ENCODE results near the gene EPB41L5. TPM values are rescaled to one million over a fixed set of nuclear protein-coding genes. Genes with fewer than 3 reads are reported as not detected.

EPB41L5 gene
- total and polyA plus RNA-seq, 4 donors, result 19.7 to 88.4 (median 30.3) TPM

DNA sequence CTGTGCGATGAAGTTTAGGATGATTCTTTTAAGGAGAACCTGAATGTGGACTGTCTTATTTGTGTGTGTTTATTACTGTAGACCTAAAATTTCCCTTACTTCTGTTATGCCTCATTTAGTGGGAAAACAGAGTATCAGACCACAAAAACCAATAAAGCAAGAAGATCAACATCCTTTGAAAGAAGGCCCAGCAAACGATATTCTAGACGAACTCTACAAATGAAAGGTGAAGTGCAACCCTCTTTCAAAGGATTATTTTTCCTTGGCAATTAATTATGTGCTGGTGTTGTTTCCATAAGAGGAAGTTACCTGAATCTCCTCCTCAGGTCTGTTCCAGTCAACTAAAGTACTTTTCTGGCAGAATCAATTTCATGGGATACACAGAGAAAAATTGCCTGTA lies 78.6 kb downstream of the EPB41L5 start:
- H3K9ac ChIP-seq (ENCODE audit: low read depth in 1 of 2, low read length in 2 of 2), result no peak overlapping the region
- no peak for DNase-seq (ENCODE audit: low spot score)
- H3K4me3 ChIP-seq (ENCODE audit: low read depth in 1 of 3, low read length in 3 of 3), result no peak overlapping the region
- no peaks in the 10 kb centered on the region for H3K9me3 ChIP-seq (ENCODE audit: control insufficient read depth in 4 of 4, low read length in 3 of 4)
- TF ChIP-seq FOXA1 (IDR thresholded peaks at IDR 0.05), result no peak
- TF ChIP-seq GABPA (IDR thresholded peaks at IDR 0.05 in 1 of 2, conservative IDR thresholded peaks at IDR 0.05 in 1 of 2), result no peak
- no peak for TF ChIP-seq TAF1 (conservative IDR thresholded peaks at IDR 0.05)
- TF ChIP-seq REST (IDR thresholded peaks at IDR 0.05), result no peak
- TF ChIP-seq CTCF (IDR thresholded peaks at IDR 0.05; ENCODE audit: low read depth, low read length, missing input control), result no peak
- no peak for TF ChIP-seq FOXA2 (IDR thresholded peaks at IDR 0.05)
- TF ChIP-seq RXRA (IDR thresholded peaks at IDR 0.05), result no peak
- no peak for TF ChIP-seq SP1 (IDR thresholded peaks at IDR 0.05)
- no peak for TF ChIP-seq HNF4A (conservative IDR thresholded peaks at IDR 0.05)
- no peak for TF ChIP-seq NR2F2 (IDR thresholded peaks at IDR 0.05)
- no peak for TF ChIP-seq HNF4G (IDR thresholded peaks at IDR 0.05)
- TF ChIP-seq RAD21 (IDR thresholded peaks at IDR 0.05), result no peak
- TF ChIP-seq MAX (IDR thresholded peaks at IDR 0.05), result no peak
- TF ChIP-seq, protein P1, sequence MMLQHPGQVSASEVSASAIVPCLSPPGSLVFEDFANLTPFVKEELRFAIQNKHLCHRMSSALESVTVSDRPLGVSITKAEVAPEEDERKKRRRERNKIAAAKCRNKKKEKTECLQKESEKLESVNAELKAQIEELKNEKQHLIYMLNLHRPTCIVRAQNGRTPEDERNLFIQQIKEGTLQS (IDR thresholded peaks at IDR 0.05), result no peak
- TF ChIP-seq JUND (IDR thresholded peaks at IDR 0.05), result no peak
- no peak for TF ChIP-seq EGR1 (IDR thresholded peaks at IDR 0.05; ENCODE audit: low read depth in 2 of 2)
- no peak for TF ChIP-seq YY1 (IDR thresholded peaks at IDR 0.05)
- H3K27ac ChIP-seq (ENCODE audit: low read depth in 1 of 2, low read length in 2 of 2), result no peak overlapping the region
- no peaks in the 10 kb centered on the region for H3K4me1 ChIP-seq (ENCODE audit: control insufficient read depth in 4 of 4, insufficient read depth in 4 of 4, low read length in 3 of 4)
- 95% methylated on average over 3 of the region's 3 CpGs for WGBS
- H3K36me3 ChIP-seq (ENCODE audit: control insufficient read depth in 4 of 4, insufficient read depth in 3 of 4, low read depth in 1 of 4, low read length in 3 of 4), result peaks cover 2 to 41% (median 17%) of the 10 kb centered on the region in 4 donors
- no peaks in the 10 kb centered on the region for H3K27me3 ChIP-seq (ENCODE audit: control insufficient read depth in 4 of 4, insufficient read depth in 4 of 4, low read length in 3 of 4)

DNA sequence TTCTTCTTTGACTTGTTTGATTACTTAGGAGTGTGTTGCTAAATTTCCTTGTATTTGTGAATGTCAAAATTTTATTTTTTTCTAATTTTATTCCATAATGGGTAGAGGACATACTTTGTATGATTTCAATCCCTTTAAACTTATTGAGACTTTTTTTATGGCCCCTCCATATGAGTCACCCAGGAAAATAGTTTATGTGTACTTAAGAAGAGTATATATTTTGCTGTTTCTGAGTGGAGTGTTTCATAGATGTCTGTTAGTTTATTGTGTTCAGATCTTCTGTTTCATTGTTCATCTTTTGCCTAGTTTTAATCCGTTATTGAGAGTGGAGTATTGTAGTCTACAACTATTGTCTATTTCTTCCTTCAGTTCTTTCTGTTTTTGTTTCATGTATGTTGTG lies 81.9 kb downstream of the EPB41L5 start:
- no peak overlapping the region for H3K9ac ChIP-seq (ENCODE audit: low read depth in 1 of 2, low read length in 2 of 2)
- H3K9me3 ChIP-seq (ENCODE audit: control insufficient read depth in 4 of 4, low read length in 3 of 4), result no peaks in the 10 kb centered on the region
- no peak overlapping the region for H3K27ac ChIP-seq (ENCODE audit: low read depth in 1 of 2, low read length in 2 of 2)
- peaks cover 2 to 36% (median 12%) of the 10 kb centered on the region in 4 donors for H3K36me3 ChIP-seq (ENCODE audit: control insufficient read depth in 4 of 4, insufficient read depth in 3 of 4, low read depth in 1 of 4, low read length in 3 of 4)
- DNase-seq (ENCODE audit: low spot score), result no peak
- H3K27me3 ChIP-seq (ENCODE audit: control insufficient read depth in 4 of 4, insufficient read depth in 4 of 4, low read length in 3 of 4), result no peaks in the 10 kb centered on the region
- H3K4me1 ChIP-seq (ENCODE audit: control insufficient read depth in 4 of 4, insufficient read depth in 4 of 4, low read length in 3 of 4), result no peaks in the 10 kb centered on the region
- 89% methylated on average over 1 of the region's 1 CpG for WGBS
- H3K4me3 ChIP-seq (ENCODE audit: low read depth in 1 of 3, low read length in 3 of 3), result no peak overlapping the region
- TF ChIP-seq HNF4G (IDR thresholded peaks at IDR 0.05) (no peak), TAF1 (conservative IDR thresholded peaks at IDR 0.05) (no peak), JUND (IDR thresholded peaks at IDR 0.05) (no peak), MAX (IDR thresholded peaks at IDR 0.05) (no peak), REST (IDR thresholded peaks at IDR 0.05) (no peak), FOXA2 (IDR thresholded peaks at IDR 0.05) (no peak), NR2F2 (IDR thresholded peaks at IDR 0.05) (no peak), YY1 (IDR thresholded peaks at IDR 0.05) (no peak), SP1 (IDR thresholded peaks at IDR 0.05) (no peak), EGR1 (IDR thresholded peaks at IDR 0.05; ENCODE audit: low read depth in 2 of 2) (no peak), GABPA (IDR thresholded peaks at IDR 0.05 in 1 of 2, conservative IDR thresholded peaks at IDR 0.05 in 1 of 2) (no peak), RXRA (IDR thresholded peaks at IDR 0.05) (no peak), FOXA1 (IDR thresholded peaks at IDR 0.05) (no peak), HNF4A (conservative IDR thresholded peaks at IDR 0.05) (no peak), RAD21 (IDR thresholded peaks at IDR 0.05) (no peak)
- TF ChIP-seq, protein P2, sequence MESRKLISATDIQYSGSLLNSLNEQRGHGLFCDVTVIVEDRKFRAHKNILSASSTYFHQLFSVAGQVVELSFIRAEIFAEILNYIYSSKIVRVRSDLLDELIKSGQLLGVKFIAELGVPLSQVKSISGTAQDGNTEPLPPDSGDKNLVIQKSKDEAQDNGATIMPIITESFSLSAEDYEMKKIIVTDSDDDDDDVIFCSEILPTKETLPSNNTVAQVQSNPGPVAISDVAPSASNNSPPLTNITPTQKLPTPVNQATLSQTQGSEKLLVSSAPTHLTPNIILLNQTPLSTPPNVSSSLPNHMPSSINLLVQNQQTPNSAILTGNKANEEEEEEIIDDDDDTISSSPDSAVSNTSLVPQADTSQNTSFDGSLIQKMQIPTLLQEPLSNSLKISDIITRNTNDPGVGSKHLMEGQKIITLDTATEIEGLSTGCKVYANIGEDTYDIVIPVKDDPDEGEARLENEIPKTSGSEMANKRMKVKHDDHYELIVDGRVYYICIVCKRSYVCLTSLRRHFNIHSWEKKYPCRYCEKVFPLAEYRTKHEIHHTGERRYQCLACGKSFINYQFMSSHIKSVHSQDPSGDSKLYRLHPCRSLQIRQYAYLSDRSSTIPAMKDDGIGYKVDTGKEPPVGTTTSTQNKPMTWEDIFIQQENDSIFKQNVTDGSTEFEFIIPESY (IDR thresholded peaks at IDR 0.05), result no peak
- TF ChIP-seq, protein P1 (IDR thresholded peaks at IDR 0.05), result no peak

All from liver (tissue), 9 donors.